Endothelial cell of umbilical vein (primary cell): Measurements from ENCODE around the gene KCTD2. TPM values are rescaled to one million over a fixed set of nuclear protein-coding genes. Genes with fewer than 3 reads are reported as not detected.

Experiments
- BruUV-seq: library from RNA; stranded (reverse); fragments of 400-500 nt; replicated peaks from 2 replicates; lab custom pipeline; 2021; lab: Mats Ljungman, UMichigan
- CTCF ChIA-PET: fragments of 300-600, 350-600 bp; sonication (Branson Sonifier 250); formaldehyde crosslinking; loops from one replicate; lab custom pipeline; 2021; ENCODE audit warnings: antibody characterized with exemption, inconsistent platforms; lab: Charles Lee
- POLR2A ChIA-PET: fragments of 300-600, 350-600 bp; sonication (Branson Sonifier 250); formaldehyde crosslinking; loops from one replicate; lab custom pipeline; 2021; ENCODE audit warnings: antibody characterized with exemption, inconsistent platforms; lab: Charles Lee
- DNase-seq: peaks from one replicate; pipeline ENCODE4 v3.0.0-alpha.2; 2011; ENCODE audit warnings: low read depth, low spot score
- FAIRE-seq: peaks from 2 replicates; lab custom pipeline; 2011; peaks lifted over from hg19 to GRCh38; lab: Jason Lieb, UNC
- H2AFZ ChIP-seq: 2 replicates; pipeline ENCODE4 v1.6.0; 2012; ENCODE audit warnings: low read depth, low read length, control low read depth, inconsistent platforms
- H3K27ac ChIP-seq: 2 replicates; pipeline ENCODE4 v1.5.1; 2011; ENCODE audit warnings: low read depth, mild to moderate bottlenecking, control low read depth, low read length, moderate library complexity; ENCODE audit not compliant: insufficient read depth
- H3K27me3 ChIP-seq, 2 experiments: 2 replicates each; pipeline versions ENCODE4 v1.6.0 to v1.6.1; 2011; ENCODE audit warnings: low read length in 2 of 2, mixed read lengths in 1 of 2; ENCODE audit not compliant: control insufficient read depth in 2 of 2, insufficient read depth in 2 of 2
- H3K36me3 ChIP-seq, 2 experiments: 2 replicates in 1 of 2; 3 replicates in 1 of 2; pipeline ENCODE4 v1.5.1; 2011; ENCODE audit warnings: low read length in 2 of 2, mild to moderate bottlenecking in 1 of 2, moderate library complexity in 1 of 2; ENCODE audit not compliant: control insufficient read depth in 2 of 2, insufficient read depth in 2 of 2; ENCODE audit errors: extremely low read depth in 1 of 2
- H3K4me1 ChIP-seq: 3 replicates; pipeline ENCODE4 v1.5.1; 2011; ENCODE audit warnings: mild to moderate bottlenecking, low read length; ENCODE audit not compliant: control insufficient read depth, insufficient read depth; ENCODE audit errors: extremely low read depth
- H3K4me2 ChIP-seq: 2 replicates; pipeline ENCODE4 v1.6.1; 2011; ENCODE audit warnings: low read length, control low read depth, mixed read lengths; ENCODE audit not compliant: insufficient read depth
- H3K4me3 ChIP-seq, 3 experiments: fragments of 200-600 bp in 1 of 3; sonication (generic), shearing (Covaris generic) in 1 of 3; replicated peaks in 1 of 3; 2 replicates each; pipeline ENCODE4 v1.5.1; 2011 to 2016; ENCODE audit warnings: control low read depth in 3 of 3, low read length in 3 of 3, mild to moderate bottlenecking in 2 of 3, inconsistent platforms in 1 of 3, low read depth in 1 of 3, moderate library complexity in 1 of 3; ENCODE audit not compliant: insufficient read depth in 1 of 3
- H3K79me2 ChIP-seq: 2 replicates; pipeline ENCODE4 v1.6.0; 2012; ENCODE audit warnings: low read length, inconsistent platforms; ENCODE audit not compliant: control insufficient read depth, insufficient read depth
- H3K9ac ChIP-seq: replicated peaks from 2 replicates; pipeline ENCODE3; 2011; ENCODE audit warnings: low read length, control low read depth; ENCODE audit not compliant: insufficient read depth; ENCODE audit errors: extremely low read depth
- H3K9me1 ChIP-seq: replicated peaks from 3 replicates; pipeline ENCODE4 v1.6.0; 2011; ENCODE audit warnings: mild to moderate bottlenecking, low read length; ENCODE audit not compliant: control insufficient read depth, insufficient read depth; ENCODE audit errors: extremely low read depth
- H3K9me3 ChIP-seq: replicated peaks from 2 replicates; pipeline ENCODE4 v1.5.1; 2012; ENCODE audit warnings: low read length, inconsistent platforms; ENCODE audit not compliant: control insufficient read depth, insufficient read depth
- H4K20me1 ChIP-seq: replicated peaks from 2 replicates; pipeline ENCODE3; 2011; ENCODE audit warnings: mild to moderate bottlenecking, low read length; ENCODE audit not compliant: control insufficient read depth, insufficient read depth; ENCODE audit errors: extremely low read depth
- EZH2 ChIP-seq: IDR thresholded peaks from 2 replicates; pipeline ENCODE4 v1.6.1; 2012; ENCODE audit warnings: borderline replicate concordance, low read depth, mild to moderate bottlenecking, moderate library complexity, low read length, inconsistent platforms; ENCODE audit not compliant: severe bottlenecking
- FOS ChIP-seq: IDR thresholded peaks from 2 replicates; pipeline ENCODE4 v1.6.1; 2011; ENCODE audit warnings: mild to moderate bottlenecking, low read length, moderate library complexity, borderline replicate concordance; ENCODE audit not compliant: insufficient read depth
- GATA2 ChIP-seq: IDR thresholded peaks from 2 replicates; pipeline ENCODE4 v1.7.0; 2011; ENCODE audit warnings: low read depth, mild to moderate bottlenecking, moderate library complexity, mixed read lengths, low read length; ENCODE audit not compliant: insufficient read length, insufficient read depth
- JUN ChIP-seq: IDR thresholded peaks from 2 replicates; pipeline ENCODE4 v1.6.1; 2011; ENCODE audit warnings: borderline replicate concordance, low read depth; ENCODE audit not compliant: insufficient read length, insufficient read depth
- MYC ChIP-seq: IDR thresholded peaks from one replicate; pipeline ENCODE4 v1.6.1; 2011; ENCODE audit warnings: mild to moderate bottlenecking, low read depth, low read length
- POLR2A ChIP-seq: IDR thresholded peaks from 2 replicates; pipeline ENCODE4 v1.6.1; 2012; ENCODE audit warnings: low read depth, mild to moderate bottlenecking, control low read depth, low read length
- POLR2AphosphoS5 ChIP-seq: IDR thresholded peaks from 2 replicates; pipeline ENCODE4 v1.6.1; 2012; ENCODE audit warnings: low read depth, mild to moderate bottlenecking, control low read depth, low read length, moderate library complexity; ENCODE audit not compliant: insufficient read depth
- dilution Hi-C: fragments of 300-500 bp; cut with MboI; formaldehyde crosslinking; loops from one replicate; pipeline ENCODE4 v1.15.0; 2019; ENCODE audit warnings: low sequenced_read_pairs; ENCODE audit not compliant: extremely low pct_ligation_motif_present
- intact Hi-C: fragments of 100-400 bp; cut with micrococcal nuclease; formaldehyde crosslinking; loops from one replicate; pipeline ENCODE4 v1.10.0; 2022
- polyA plus RNA-seq, 4 experiments: library from polyadenylated mRNA; depleted of rRNA in 3 of 4; stranded (reverse) in 3 of 4; unstranded in 1 of 4; fragments of >200 nt; gene quantifications; 2 replicates each; pipeline versions ENCODE4 v1.2.1 to v1.2.3, GENCODE V29; 2011 to 2012; ENCODE audit warnings: missing spikeins in 1 of 4
- total RNA-seq: library from RNA; stranded (reverse); gene quantifications from 2 replicates; pipeline ENCODE4 v1.2.3, GENCODE V29; 2021
- TF ChIP-seq, protein P1 (sequence below), 2 donors: IDR thresholded peaks; 1 replicate in 1 of 2; 2 replicates in 1 of 2; pipeline ENCODE4 v1.5.1; 2011; ENCODE audit warnings: low read length in 2 of 2, mild to moderate bottlenecking in 2 of 2, moderate library complexity in 2 of 2, control low read depth in 1 of 2, inconsistent platforms in 1 of 2, low read depth in 1 of 2; ENCODE audit not compliant: insufficient read depth in 1 of 2; ENCODE audit errors: extremely low read depth in 1 of 2
- TF ChIP-seq, protein P2 (sequence below): IDR thresholded peaks from 2 replicates; pipeline ENCODE4 v1.6.1; 2011; ENCODE audit not compliant: insufficient read depth, insufficient read length

The KCTD2 gene
- total and polyA plus RNA-seq, 2 donors (not counting 3 experiments of a cell fraction or from before 2014, with no cell fraction given) = 23.2 to 24.8 TPM

- intact Hi-C loops = no loop called here
- DNase-seq = no peak
- POLR2A ChIA-PET = no interaction called here
- peaks cover 0 to 16% of the 10 kb centered on the region in 2 experiments for H3K36me3 ChIP-seq
- TF ChIP-seq, protein P1, sequence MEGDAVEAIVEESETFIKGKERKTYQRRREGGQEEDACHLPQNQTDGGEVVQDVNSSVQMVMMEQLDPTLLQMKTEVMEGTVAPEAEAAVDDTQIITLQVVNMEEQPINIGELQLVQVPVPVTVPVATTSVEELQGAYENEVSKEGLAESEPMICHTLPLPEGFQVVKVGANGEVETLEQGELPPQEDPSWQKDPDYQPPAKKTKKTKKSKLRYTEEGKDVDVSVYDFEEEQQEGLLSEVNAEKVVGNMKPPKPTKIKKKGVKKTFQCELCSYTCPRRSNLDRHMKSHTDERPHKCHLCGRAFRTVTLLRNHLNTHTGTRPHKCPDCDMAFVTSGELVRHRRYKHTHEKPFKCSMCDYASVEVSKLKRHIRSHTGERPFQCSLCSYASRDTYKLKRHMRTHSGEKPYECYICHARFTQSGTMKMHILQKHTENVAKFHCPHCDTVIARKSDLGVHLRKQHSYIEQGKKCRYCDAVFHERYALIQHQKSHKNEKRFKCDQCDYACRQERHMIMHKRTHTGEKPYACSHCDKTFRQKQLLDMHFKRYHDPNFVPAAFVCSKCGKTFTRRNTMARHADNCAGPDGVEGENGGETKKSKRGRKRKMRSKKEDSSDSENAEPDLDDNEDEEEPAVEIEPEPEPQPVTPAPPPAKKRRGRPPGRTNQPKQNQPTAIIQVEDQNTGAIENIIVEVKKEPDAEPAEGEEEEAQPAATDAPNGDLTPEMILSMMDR (IDR thresholded peaks at IDR 0.05; ENCODE audit: extremely low read depth in 1 of 2, insufficient read depth in 1 of 2, low read depth in 1 of 2, low read length in 2 of 2) = no peak
- no TSS peak for BruUV-seq
- no peak overlapping the region for H3K4me2 ChIP-seq
- H3K9me3 ChIP-seq = no peaks in the 10 kb centered on the region
- FAIRE-seq = no peak
- no peak overlapping the region for H3K9ac ChIP-seq
- no peak overlapping the region for H3K27ac ChIP-seq
- no peak overlapping the region for H3K4me3 ChIP-seq
- no peaks in the 10 kb centered on the region for H4K20me1 ChIP-seq
- H3K27me3 ChIP-seq = no peaks in the 10 kb centered on the region
- no peaks in the 10 kb centered on the region for H3K79me2 ChIP-seq
- no peak overlapping the region for H2AFZ ChIP-seq
- CTCF ChIA-PET = interaction anchor here (1.2 to 1.6 kb wide), 6 partner anchors 11 to 99 kb away, joined by 3 to 5 read pairs (median 4); no protein-coding TSS in a partner anchor
- peaks cover 11% of the 10 kb centered on the region for H3K4me1 ChIP-seq
- dilution Hi-C loops = no loop called here
- no peaks in the 10 kb centered on the region for H3K9me1 ChIP-seq
Measured at GRCh38 chr17:75102385-75102821, 55.4 kb downstream of the KCTD2 start.

DNA sequence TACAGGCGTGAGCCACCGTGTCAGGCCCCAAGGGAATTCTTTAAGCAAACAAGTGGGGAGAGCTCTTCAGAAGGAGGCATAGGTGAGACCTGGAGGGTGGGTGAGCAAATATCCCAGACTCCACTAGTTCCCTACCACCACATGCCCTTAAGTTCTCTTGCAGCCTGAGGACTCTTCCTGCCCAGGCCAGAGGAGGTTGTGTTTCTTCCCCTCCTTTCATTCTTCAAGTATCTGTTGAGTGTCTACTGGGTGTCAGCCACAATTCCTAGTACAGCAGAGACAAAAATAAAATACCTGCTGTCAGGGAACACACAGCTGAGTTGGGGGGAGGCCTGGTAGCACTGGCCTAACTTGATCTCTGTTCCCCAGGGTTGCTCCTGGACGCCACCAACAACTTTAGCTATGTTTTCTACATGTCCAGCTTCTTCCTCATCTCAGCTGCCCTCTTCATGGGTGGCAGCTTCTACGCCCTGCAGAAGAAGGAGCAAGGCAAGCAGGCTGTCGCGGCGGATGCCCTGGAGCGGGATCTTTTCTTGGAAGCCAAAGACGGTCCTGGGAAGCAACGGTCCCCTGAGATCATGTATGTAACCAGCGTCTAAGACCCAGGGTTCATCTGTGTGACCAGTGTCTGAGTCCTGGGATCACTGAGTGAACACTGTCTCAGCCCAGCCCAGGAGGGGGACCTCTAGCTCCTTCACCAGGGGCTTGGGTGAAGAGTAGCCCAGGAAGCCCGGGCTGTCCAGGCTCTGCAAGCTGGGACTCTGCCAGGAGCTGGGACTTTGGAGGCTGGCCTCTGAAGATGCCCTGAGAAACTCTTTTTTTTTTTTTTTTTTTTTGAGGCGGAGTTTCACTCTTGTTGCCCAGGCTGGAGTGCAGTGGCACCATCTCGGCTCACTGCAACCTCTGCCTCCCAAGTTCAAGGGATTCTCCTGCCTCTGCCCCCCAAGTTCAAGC lies 56.9 kb downstream of the KCTD2 start:
- H3K4me3 ChIP-seq = no peak overlapping the region
- no peaks in the 10 kb centered on the region for H3K9me3 ChIP-seq
- no peak for TF ChIP-seq POLR2AphosphoS5
- TF ChIP-seq EZH2 = no peak
- TF ChIP-seq POLR2A = no peak
- TF ChIP-seq MYC = no peak
- TF ChIP-seq FOS = no peak
- TF ChIP-seq, protein P1 (IDR thresholded peaks at IDR 0.05; ENCODE audit: extremely low read depth in 1 of 2, insufficient read depth in 1 of 2, low read depth in 1 of 2, low read length in 2 of 2) = no peak
- TF ChIP-seq, protein P2, sequence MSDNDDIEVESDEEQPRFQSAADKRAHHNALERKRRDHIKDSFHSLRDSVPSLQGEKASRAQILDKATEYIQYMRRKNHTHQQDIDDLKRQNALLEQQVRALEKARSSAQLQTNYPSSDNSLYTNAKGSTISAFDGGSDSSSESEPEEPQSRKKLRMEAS = no peak
- TF ChIP-seq JUN = no peak
- no peak for TF ChIP-seq GATA2
- no TSS peak for BruUV-seq
- no peaks in the 10 kb centered on the region for H4K20me1 ChIP-seq
- no peak overlapping the region for H3K9ac ChIP-seq
- H3K4me2 ChIP-seq = no peak overlapping the region
- no peak overlapping the region for H2AFZ ChIP-seq
- H3K4me1 ChIP-seq = peaks cover 12% of the 10 kb centered on the region
- intact Hi-C loops = loop anchor here (2.0 kb wide), 1 partner anchor 27 kb away; no protein-coding TSS in a partner anchor
- no peak overlapping the region for H3K27ac ChIP-seq
- ChIA-PET POLR2A (interaction anchor here (0.6 kb wide), 1 partner anchor 81 kb away, joined by 3 read pairs; no protein-coding TSS in a partner anchor), CTCF (interaction anchor here (1.3 to 5.1 kb wide), 11 partner anchors 8 to 142 kb away, joined by 3 to 80 read pairs (median 24); partner anchors contain the start of genes CDR2L, NT5C and SLC16A5)
- FAIRE-seq (no peak), DNase-seq (no peak)
- H3K9me1 ChIP-seq = no peaks in the 10 kb centered on the region
- H3K27me3 ChIP-seq = no peaks in the 10 kb centered on the region
- dilution Hi-C loops = no loop called here
- no peaks in the 10 kb centered on the region for H3K79me2 ChIP-seq
- H3K36me3 ChIP-seq = peaks cover 0 to 10% of the 10 kb centered on the region in 2 experiments
